Measurements from ENCODE around the gene IL18. TPM values are rescaled to one million over a fixed set of nuclear protein-coding genes. Genes with fewer than 3 reads are reported as not detected.

IL18 gene
- total RNA-seq, 2 experiments from 2014 or later, result not detected

DNA sequence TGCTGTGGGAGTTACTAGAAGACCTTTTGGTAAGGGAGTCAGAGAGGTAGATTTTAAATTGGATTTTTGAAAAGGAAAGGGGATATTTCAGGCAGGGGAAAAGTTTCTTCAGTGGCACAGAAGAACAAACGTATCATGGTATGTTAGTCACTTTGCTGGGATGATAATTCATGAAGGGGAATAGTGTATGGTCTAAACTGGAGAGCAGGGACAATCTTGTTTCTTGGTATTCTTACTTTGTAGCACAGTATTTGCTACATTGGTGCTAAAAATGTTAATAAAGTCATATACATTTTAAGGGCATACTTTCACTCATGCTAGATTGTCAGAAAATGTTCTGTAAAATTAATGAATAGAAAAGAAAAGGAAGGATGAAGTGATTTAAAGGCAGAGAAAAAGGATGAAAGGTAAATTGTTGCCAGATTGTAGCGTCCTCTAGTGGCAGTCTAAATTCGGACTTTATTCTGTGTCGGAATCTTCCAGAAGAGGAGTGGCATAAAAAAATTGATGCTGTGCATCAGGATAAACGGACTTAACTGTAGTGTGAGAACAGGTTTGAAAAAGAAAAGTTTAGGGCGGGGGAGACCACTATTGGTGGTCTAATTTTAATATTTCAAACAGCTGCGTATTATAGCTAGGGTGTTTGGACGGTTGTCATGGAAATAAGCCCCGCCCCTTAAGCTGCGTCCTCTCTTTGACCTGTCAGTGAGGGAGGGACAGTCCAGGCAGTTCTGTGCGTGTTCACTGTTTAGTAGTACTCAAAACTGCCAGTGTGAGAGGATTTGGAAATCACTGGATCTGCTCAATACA is 11.1 kb upstream of the IL18 start, which contains the start of gene BCO2:
Gene BCO2 (plus strand): TSS at position 724 of the 810 bp plus-strand sequence. CDS start 90 bp downstream, outside the sequence.
- H4K20me1 ChIP-seq (ENCODE audit: insufficient read depth, low read length), result no peaks in the 10 kb centered on the region
- ChIA-PET CTCF (ENCODE audit: unreplicated experiment) (no interaction called here), POLR2A (no interaction called here)
- DNase-seq (ENCODE audit: low spot score), result peak; percentile 30
- peaks cover 8% of the 10 kb centered on the region for H3K4me1 ChIP-seq (ENCODE audit: insufficient read depth, low read length, poor library complexity, severe bottlenecking)
- no peak within 1 kb of the TSS; the same call in 1 of the 2 replicates for H2AFZ ChIP-seq (ENCODE audit: low read length)
- H3K27ac ChIP-seq (ENCODE audit: low read depth, low read length, poor library complexity, severe bottlenecking), result no peak within 1 kb of the TSS
- peak within 1 kb of the TSS; percentile 27 for H3K4me3 ChIP-seq (ENCODE audit: low read depth, low read length, poor library complexity, severe bottlenecking)
- H3K9me3 ChIP-seq (ENCODE audit: low read length), result no peaks in the 10 kb centered on the region
- BruUV-seq (replicated peaks), result no TSS peak
- peak within 1 kb of the TSS; percentile 64 for H3K4me2 ChIP-seq (ENCODE audit: low read length)
- no peaks in the 10 kb centered on the region for H3K36me3 ChIP-seq (ENCODE audit: insufficient read depth, low read length)
- H3K79me2 ChIP-seq (ENCODE audit: insufficient read depth, low read depth, low read length), result no peaks in the 10 kb centered on the region
- intact Hi-C loops (cut with micrococcal nuclease; ENCODE audit: unreplicated experiment), result loop anchor here (5.0 kb wide), 1 partner anchor 243 kb away; no protein-coding TSS in a partner anchor
- no peaks in the 10 kb centered on the region for H3K9me2 ChIP-seq (ENCODE audit: insufficient read depth, low read length)
- no peak for TF ChIP-seq EZH2phosphoT487 (IDR thresholded peaks at IDR 0.05; ENCODE audit: borderline replicate concordance, low read depth, low read length)
- TF ChIP-seq, protein P1, sequence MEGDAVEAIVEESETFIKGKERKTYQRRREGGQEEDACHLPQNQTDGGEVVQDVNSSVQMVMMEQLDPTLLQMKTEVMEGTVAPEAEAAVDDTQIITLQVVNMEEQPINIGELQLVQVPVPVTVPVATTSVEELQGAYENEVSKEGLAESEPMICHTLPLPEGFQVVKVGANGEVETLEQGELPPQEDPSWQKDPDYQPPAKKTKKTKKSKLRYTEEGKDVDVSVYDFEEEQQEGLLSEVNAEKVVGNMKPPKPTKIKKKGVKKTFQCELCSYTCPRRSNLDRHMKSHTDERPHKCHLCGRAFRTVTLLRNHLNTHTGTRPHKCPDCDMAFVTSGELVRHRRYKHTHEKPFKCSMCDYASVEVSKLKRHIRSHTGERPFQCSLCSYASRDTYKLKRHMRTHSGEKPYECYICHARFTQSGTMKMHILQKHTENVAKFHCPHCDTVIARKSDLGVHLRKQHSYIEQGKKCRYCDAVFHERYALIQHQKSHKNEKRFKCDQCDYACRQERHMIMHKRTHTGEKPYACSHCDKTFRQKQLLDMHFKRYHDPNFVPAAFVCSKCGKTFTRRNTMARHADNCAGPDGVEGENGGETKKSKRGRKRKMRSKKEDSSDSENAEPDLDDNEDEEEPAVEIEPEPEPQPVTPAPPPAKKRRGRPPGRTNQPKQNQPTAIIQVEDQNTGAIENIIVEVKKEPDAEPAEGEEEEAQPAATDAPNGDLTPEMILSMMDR (conservative IDR thresholded peaks at IDR 0.05; ENCODE audit: low read length), result peak; percentile 87

DNA sequence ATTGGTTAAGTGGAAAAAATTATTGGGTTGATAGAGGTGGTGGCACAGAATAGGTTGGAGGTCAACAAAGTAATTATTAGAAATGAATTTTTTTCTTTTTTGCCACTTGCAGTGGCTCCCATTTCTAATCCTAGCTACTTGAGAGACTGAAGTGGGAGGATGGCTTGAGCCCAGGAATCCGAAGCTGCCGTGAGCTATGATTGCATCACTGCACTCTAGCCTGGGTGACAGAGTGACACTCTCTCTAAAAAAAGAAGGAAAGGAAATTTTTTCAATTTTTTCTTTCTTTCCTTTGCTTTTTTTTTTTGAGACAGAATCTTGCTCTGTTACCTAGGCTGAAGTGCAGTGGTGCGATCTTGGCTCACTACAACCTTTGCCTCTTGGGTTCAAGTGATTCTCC is 9.3 kb upstream of the IL18 start:
- Histone ChIP-seq H3K4me1 (ENCODE audit: insufficient read depth, low read length, poor library complexity, severe bottlenecking) (no peaks in the 10 kb centered on the region), H3K27ac (ENCODE audit: low read depth, low read length, poor library complexity, severe bottlenecking) (no peak overlapping the region), H3K9me2 (ENCODE audit: insufficient read depth, low read length) (no peaks in the 10 kb centered on the region), H4K20me1 (ENCODE audit: insufficient read depth, low read length) (no peaks in the 10 kb centered on the region), H3K36me3 (ENCODE audit: insufficient read depth, low read length) (no peaks in the 10 kb centered on the region), H3K4me3 (ENCODE audit: low read depth, low read length, poor library complexity, severe bottlenecking) (no peak overlapping the region), H2AFZ (ENCODE audit: low read length) (no peak overlapping the region), H3K4me2 (ENCODE audit: low read length) (no peak overlapping the region), H3K9me3 (ENCODE audit: low read length) (no peaks in the 10 kb centered on the region), H3K79me2 (ENCODE audit: insufficient read depth, low read depth, low read length) (no peaks in the 10 kb centered on the region)
- TF ChIP-seq, protein P1 (conservative IDR thresholded peaks at IDR 0.05; ENCODE audit: low read length), result no peak
- no peak for TF ChIP-seq EZH2phosphoT487 (IDR thresholded peaks at IDR 0.05; ENCODE audit: borderline replicate concordance, low read depth, low read length)
- no TSS peak for BruUV-seq (replicated peaks)
- intact Hi-C loops (cut with micrococcal nuclease; ENCODE audit: unreplicated experiment), result no loop called here
- ChIA-PET CTCF (ENCODE audit: unreplicated experiment) (interaction anchor here (1.1 kb wide), 1 partner anchor 59 kb away, joined by 3 read pairs; no protein-coding TSS in a partner anchor), POLR2A (no interaction called here)
- DNase-seq (ENCODE audit: low spot score), result no peak

All from OCI-LY7 (cell line).